ENCODE measurements around the gene CAMTA1.
"Not testable (repeated sequence)": the region's sequence is repeated elsewhere in the genome, so short reads cannot be mapped to it uniquely, and the experiment has no call there.

CAMTA1 gene

DNA sequence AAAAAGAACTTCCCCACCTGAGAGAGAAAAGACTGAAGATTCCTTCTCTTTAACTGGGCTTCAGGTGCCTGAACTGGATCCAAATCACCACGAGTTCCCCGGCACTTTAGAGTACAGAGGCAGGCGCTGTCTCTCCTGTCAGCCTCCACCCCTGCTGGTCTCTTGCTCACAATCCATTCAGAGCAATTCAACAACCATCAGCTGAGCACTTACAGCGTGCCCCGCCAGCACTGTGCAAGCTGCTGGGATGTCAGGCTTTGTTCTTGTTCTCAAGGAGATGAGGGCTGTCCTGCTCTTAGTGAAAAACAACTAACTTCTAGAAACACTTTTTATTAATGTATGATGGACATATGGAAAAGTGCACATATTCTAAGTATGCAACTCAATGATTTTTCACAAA, 917.1 kb downstream of the CAMTA1 start:
- DNase-seq (ENCODE audit: low read depth), result no peak

- DNase-seq (ENCODE audit: low read depth), result no peak
Measured at GRCh38 chr1:7703321-7704213, 918.3 kb downstream of the CAMTA1 start.

DNA sequence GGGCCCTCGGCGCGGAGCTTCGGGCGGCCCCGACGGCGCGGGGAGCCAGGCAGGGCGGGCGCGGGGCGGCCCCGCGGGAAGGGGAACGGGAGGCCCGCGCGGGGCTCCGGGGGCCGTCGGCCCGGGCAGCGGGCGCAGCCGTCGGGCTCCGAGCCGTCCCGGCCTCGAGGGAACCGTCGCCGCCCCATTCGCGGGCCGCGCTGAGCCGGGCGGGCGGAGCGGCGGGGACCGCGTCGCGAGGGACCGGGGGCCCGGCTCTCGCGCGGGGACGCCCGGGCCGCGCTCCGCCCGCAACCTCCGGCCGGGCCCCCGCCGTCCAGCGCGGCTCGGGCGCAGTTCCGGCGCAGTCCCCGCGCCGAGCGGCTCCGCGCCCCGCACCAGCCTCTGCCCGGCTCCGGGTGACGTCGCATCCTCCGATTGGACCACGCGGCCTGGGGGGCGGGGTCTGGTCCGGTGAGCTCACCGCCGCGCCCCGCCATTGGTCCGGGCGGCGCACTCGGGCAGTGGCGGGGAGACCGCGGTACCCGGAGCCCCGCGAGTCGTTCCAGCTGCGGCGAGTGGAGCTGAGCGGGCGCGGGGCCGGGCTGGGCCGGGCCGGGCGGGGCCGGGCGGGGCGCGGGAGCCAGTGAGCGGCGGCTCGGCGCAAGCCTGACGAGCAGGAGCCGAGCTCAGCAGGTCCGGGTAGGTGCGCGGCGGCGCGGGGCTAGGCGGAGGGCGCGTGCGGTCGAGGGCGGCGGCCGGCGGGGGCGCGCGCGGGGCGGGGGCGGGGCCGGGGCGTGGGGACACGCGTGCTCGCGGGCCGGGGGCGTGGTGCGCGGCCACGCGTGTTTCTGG, 919.2 kb downstream of the CAMTA1 start:
- peak; percentile 81 for DNase-seq (ENCODE audit: low read depth)

DNA sequence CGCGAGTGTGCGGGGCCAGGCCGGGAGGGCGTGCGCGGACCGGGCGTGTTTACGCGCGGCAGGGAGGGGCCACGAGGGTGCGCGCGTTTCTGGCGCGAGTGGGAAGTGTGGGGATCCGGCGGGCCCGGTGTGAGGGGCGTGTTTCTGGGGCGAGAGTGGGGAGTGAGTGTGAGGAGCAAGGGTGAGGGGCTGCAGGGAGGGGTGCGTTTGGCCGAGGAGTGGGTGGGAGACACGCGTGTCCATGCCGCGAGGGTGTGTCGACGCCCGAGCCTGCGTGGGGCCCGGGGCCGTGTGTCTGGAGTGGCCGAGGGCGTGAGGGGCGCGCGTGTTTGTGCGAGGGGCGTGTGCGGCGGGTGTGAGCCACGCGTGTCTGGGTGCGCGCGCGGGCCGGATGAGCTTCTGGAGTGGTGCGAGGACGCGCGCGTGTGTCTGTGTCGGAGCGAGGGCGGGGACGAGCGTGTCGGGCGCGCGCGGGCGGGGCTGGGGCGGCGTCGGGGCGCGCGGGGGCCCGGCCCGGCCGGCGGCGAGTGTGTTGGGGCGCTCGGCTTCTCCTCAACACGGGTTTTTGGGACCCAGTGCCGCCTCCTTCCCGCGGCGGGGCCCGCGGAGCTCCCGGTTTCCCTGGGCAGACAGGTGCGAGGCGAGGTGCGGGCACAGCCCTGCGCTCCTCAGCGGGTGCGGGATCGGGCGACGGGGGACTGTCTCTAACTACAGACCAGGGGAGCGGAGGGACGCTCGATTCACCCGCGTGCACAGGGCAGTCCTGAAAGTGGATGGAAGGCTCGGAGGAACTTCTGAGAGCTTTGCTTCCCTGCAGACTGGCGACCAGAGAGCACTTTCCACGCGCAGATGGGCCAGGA, 920.0 kb downstream of the CAMTA1 start:
- no peak for DNase-seq (ENCODE audit: low read depth)

GRCh38 chr1:7705908-7706216, 920.6 kb downstream of the CAMTA1 start:
- DNase-seq (ENCODE audit: low read depth), result no peak

- DNase-seq (ENCODE audit: low read depth), result no peak
Measured at GRCh38 chr1:7707527-7707926, 922.3 kb downstream of the CAMTA1 start.

DNA sequence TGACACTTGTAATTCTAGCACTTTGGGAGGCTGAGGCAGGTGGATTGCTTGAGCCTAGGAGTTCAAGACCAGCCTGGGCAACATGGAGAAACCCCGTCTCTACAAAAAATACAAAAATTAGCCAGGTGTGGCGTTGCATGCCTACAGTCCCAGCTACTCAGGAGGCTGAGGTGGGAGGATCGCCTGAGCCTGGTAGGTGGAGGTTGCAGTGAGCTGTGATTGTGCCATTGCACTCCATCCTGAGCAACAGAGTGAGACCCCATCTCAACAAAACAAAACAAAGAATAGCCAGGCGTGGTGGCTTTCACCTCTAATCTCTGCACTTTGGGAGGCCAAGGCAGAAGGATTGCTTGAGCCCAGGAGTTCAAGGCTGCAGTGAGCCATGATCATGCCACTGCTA, 922.8 kb downstream of the CAMTA1 start:
- not testable (repeated sequence) for DNase-seq (ENCODE audit: low read depth)

- no peak for DNase-seq (ENCODE audit: low read depth)
Measured at GRCh38 chr1:7710859-7711258, 925.6 kb downstream of the CAMTA1 start.

GRCh38 chr1:7712731-7713323, 927.6 kb downstream of the CAMTA1 start:
- no peak for DNase-seq (ENCODE audit: low read depth)

- DNase-seq (ENCODE audit: low read depth), result no peak
Measured at GRCh38 chr1:7716506-7716905, 931.3 kb downstream of the CAMTA1 start.

DNA sequence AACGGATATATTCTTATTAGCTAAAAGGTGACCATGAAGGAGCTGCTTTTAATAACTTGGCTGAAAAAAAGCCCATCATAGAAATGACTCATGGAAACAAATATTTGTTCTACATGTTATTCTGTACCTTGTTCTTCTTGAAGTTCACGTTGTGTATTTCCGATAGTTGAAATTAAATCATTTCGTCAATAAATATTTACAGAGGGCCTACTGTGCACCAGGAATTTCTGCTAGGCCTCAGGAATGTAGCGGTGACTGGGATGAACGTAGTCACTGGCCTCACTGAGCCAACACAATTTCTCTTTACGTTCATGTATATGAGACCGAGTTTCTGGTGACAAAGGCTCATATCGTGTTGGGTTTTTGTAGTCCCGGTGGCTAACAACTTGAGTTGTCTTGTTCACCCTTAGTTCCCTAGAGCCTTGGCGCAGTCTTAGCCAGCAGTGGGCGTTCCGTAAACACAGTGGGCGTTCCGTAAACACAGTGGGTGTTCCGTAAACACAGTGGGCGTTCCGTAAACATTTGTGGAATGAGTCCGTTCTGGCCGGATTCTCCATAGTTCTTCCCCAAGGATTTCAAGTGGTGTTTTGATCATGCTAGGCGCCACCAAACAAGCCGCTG, 932.6 kb downstream of the CAMTA1 start:
- no peak for DNase-seq (ENCODE audit: low read depth)

DNA sequence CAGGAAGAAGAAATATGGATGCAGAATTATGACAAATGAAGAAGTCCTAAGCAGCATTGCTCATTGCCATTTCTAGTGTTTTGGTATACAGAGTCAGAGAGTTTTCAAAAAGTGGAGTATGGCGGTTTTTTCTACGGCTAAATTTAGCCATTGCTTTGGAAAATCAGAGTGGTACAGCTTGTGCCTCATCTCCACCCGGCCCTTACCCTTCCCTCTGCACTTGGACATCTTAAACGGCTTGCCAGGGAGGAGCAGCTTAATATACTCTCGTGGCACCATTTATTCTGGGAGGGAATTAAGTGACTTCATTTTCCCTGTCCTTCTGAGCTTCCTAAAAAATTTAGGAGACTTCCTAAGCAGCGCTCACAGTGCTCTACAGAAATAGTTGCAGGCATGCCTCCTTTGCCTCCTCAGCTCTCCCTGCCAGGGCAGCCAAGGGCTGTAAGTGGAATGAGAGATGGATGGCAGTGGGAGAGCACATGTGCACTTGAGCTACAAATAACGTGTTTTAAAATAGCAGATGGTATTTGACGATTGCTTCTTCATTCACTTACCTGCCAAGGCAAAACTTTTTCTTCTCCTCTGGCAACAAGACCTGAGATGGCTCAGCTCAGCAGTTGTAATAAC, 934.3 kb downstream of the CAMTA1 start:
- DNase-seq (ENCODE audit: low read depth), result no peak

- no peak for DNase-seq (ENCODE audit: low read depth)
Measured at GRCh38 chr1:7721940-7722669, 936.9 kb downstream of the CAMTA1 start.

DNA sequence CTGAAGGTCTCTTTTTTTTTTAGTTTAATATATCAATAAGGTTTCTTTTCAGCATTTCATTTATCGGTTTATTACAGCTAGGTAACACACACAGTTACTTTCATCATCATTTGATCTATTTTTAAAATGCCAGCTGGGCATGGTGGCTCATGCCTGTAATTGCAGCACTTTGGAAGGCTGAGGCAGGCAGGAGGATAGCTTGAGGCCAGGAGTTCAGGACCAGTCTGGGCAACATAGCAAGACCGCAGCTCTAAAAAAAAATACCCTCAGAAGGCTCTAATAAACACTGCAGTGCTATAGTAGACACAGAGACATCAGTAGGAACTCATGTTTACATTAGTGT, 937.4 kb downstream of the CAMTA1 start:
- DNase-seq (ENCODE audit: low read depth), result no peak

- no peak for DNase-seq (ENCODE audit: low read depth)
Measured at GRCh38 chr1:7726623-7727022, 941.4 kb downstream of the CAMTA1 start.

DNA sequence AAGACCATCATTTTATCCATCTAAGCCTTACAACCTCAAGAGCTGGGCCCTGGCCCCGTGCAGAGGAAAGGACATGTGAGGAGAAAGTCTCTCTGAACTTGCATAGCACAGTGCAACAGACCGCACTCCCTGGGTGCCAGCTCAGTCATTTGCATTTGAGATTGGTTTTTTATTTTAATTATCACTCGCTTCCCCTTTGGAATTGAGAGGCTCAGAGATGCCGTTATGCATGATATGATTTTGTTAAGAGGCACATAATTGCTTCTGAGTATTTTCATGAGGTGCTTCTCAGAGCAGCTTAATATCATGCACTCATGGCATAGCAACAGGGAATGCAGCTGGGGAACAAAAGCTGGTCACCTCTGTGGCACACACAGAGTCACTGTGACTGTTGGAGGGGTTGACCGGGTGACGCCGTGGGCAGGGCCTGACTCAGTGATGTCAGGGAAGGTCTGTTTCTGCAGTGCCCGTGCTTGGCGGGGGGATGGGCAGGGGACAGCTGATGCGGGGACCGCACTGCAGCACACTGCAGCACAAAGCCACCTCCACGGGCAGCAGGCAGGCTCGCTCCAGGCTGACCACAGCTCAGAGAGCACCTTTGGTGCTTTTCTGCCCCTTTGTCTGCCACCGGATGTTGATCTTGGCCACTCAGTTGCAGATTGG, 942.7 kb downstream of the CAMTA1 start:
- no peak for DNase-seq (ENCODE audit: low read depth)

DNA sequence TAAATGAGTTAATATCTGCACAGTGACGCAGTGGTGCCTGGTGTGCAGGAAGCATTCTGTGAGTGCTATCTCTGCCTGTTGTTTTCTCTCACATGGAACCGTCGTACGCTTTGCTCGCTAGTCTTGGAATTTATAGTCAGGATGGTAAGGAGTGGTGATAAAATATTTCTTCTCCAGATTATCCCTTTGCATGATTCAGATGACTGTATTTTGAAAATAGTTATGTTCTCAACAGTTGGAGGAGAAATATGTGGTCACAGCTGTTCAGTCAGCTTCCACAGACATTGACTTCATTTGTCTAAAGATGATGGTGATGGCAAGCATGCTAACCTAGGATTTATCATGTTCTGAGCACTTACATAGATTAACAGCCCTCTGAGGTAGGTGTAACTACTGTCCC, 944.5 kb downstream of the CAMTA1 start:
- DNase-seq (ENCODE audit: low read depth), result no peak

- DNase-seq (ENCODE audit: low read depth), result no peak
Measured at GRCh38 chr1:7732331-7732730, 947.1 kb downstream of the CAMTA1 start.

DNA sequence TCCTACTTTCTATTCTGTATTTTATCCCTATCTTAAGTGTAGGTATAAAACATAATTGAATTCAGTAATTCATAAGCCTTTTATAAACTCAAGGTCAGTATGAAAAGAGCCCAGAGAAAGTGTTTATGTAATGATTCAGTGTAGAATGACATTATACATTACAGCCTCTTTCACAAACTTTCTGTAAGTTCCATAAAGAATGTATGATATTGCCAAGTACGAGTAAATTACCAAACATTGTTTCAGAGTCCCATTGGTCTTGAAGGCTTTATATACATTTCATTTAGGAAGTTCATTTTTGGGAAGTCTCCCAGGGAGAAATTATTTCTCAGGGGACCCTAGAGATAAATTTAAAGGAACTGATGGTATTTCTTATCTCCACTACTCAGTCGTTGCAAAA, 948.0 kb downstream of the CAMTA1 start:
- DNase-seq (ENCODE audit: low read depth), result no peak

DNA sequence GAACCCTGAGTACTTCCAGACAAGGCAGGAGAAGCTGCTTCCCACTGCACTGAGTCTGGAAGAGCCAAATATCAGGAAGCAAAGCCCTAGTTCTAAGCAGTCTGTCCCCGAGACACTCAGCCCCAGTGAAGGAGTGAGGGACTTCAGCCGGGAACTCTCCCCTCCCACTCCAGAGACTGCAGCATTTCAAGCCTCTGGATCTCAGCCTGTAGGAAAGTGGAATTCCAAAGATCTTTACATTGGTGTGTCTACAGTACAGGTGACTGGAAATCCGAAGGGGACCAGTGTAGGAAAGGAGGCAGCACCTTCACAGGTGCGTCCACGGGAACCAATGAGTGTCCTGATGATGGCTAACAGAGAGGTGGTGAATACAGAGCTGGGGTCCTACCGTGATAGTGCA, 952.8 kb downstream of the CAMTA1 start:
- DNase-seq (ENCODE audit: low read depth), result no peak
